IMR-90 (cell line): ENCODE measurements around the gene CEMP1. TPM values are rescaled to one million over a fixed set of nuclear protein-coding genes. Genes with fewer than 3 reads are reported as not detected.

Experiments
- ATAC-seq: fragments of 200-7000 bp; cut with Tn5 transposase; 2 replicates; pipeline ENCODE4 v1.9.1; 2020; ENCODE audit warnings: low read depth, mild to moderate bottlenecking, moderate library complexity
- BruUV-seq: library from RNA; stranded (reverse); fragments of 400-500 nt; replicated peaks from 2 replicates; lab custom pipeline; 2021; lab: Mats Ljungman, UMichigan
- CTCF ChIA-PET: fragments of 300-600 bp; formaldehyde crosslinking; extraction: SDS; loops from one replicate; lab custom pipeline; 2021; ENCODE audit warnings: antibody characterized with exemption; lab: Yijun Ruan, JAX
- POLR2A ChIA-PET: fragments of 300-600 bp; sonication (Branson Sonifier 250); formaldehyde crosslinking; loops from one replicate; lab custom pipeline; 2022; ENCODE audit warnings: antibody characterized with exemption; ENCODE audit not compliant: unreplicated experiment; lab: Charles Lee
- DNase-seq: peaks from one replicate; pipeline ENCODE4 v3.0.0; 2013
- H2AFZ ChIP-seq: replicated peaks from 2 replicates; pipeline ENCODE3; 2013; ENCODE audit warnings: low read length, mild to moderate bottlenecking; ENCODE audit not compliant: poor library complexity
- H2AK5ac ChIP-seq: 2 replicates; pipeline ENCODE4 v1.6.1; 2013; ENCODE audit warnings: low read depth, low read length, inconsistent platforms
- H2AK9ac ChIP-seq: replicated peaks from 2 replicates; pipeline ENCODE3; 2013; ENCODE audit warnings: mild to moderate bottlenecking, low read depth, low read length, moderate library complexity; ENCODE audit not compliant: poor library complexity
- H2BK120ac ChIP-seq: 2 replicates; pipeline ENCODE4 v1.6.1; 2013; ENCODE audit warnings: low read depth, low read length, inconsistent platforms
- H2BK15ac ChIP-seq: 3 replicates; pipeline ENCODE4 v1.6.1; 2013; ENCODE audit warnings: low read depth, low read length, inconsistent platforms
- H2BK20ac ChIP-seq: 2 replicates; pipeline ENCODE4 v1.6.1; 2013; ENCODE audit warnings: low read depth, mild to moderate bottlenecking, inconsistent platforms, low read length, moderate library complexity
- H2BK5ac ChIP-seq: 2 replicates; pipeline ENCODE4 v1.6.1; 2013; ENCODE audit warnings: mild to moderate bottlenecking, low read depth, low read length, inconsistent platforms; ENCODE audit not compliant: poor library complexity, severe bottlenecking
- H3K14ac ChIP-seq: replicated peaks from 2 replicates; pipeline ENCODE4 v1.6.1; 2013; ENCODE audit warnings: low read depth, low read length, inconsistent platforms
- H3K18ac ChIP-seq: 2 replicates; pipeline ENCODE4 v1.6.1; 2013; ENCODE audit warnings: low read depth, low read length, control low read depth
- H3K23ac ChIP-seq: 2 replicates; pipeline ENCODE4 v1.6.1; 2013; ENCODE audit warnings: low read depth, low read length, inconsistent platforms
- H3K27ac ChIP-seq: 2 replicates; pipeline ENCODE4 v1.5.1; 2013; ENCODE audit warnings: mild to moderate bottlenecking, control low read depth, low read length; ENCODE audit not compliant: insufficient read depth
- H3K27me3 ChIP-seq: 2 replicates; pipeline ENCODE4 v1.6.1; 2013; ENCODE audit warnings: low read length; ENCODE audit not compliant: control insufficient read depth, insufficient read depth
- H3K36me3 ChIP-seq: 2 replicates; pipeline ENCODE4 v1.6.1; 2013; ENCODE audit warnings: low read length, mixed read lengths; ENCODE audit not compliant: control insufficient read depth, insufficient read depth
- H3K4ac ChIP-seq: 2 replicates; pipeline ENCODE4 v1.6.1; 2013; ENCODE audit warnings: low read depth, low read length, inconsistent platforms
- H3K4me1 ChIP-seq: 2 replicates; pipeline ENCODE4 v1.6.1; 2013; ENCODE audit warnings: low read length, mixed read lengths; ENCODE audit not compliant: control insufficient read depth, insufficient read depth
- H3K4me2 ChIP-seq: 2 replicates; pipeline ENCODE4 v1.6.1; 2013; ENCODE audit warnings: low read depth, mild to moderate bottlenecking, control low read depth, low read length, moderate library complexity
- H3K4me3 ChIP-seq: 2 replicates; pipeline ENCODE4 v1.5.1; 2013; ENCODE audit warnings: low read depth, mild to moderate bottlenecking, control low read depth, low read length, moderate library complexity; ENCODE audit not compliant: insufficient read depth
- H3K56ac ChIP-seq: 2 replicates; pipeline ENCODE4 v1.6.1; 2013; ENCODE audit warnings: low read length, inconsistent platforms; ENCODE audit not compliant: insufficient read depth; ENCODE audit errors: extremely low read depth
- H3K79me1 ChIP-seq, 2 experiments: 2 replicates each; pipeline ENCODE4 v1.6.1; 2013; ENCODE audit warnings: low read length in 2 of 2, inconsistent platforms in 1 of 2, low read depth in 1 of 2
- H3K9ac ChIP-seq: 2 replicates; pipeline ENCODE4 v1.6.1; 2013; ENCODE audit warnings: low read depth, low read length, control low read depth
- H3K9me1 ChIP-seq: 2 replicates; pipeline ENCODE4 v1.6.1; 2013; ENCODE audit warnings: low read length, inconsistent platforms; ENCODE audit not compliant: insufficient read depth
- H3K9me3 ChIP-seq: 2 replicates; pipeline ENCODE4 v1.6.1; 2013; ENCODE audit warnings: low read length; ENCODE audit not compliant: control insufficient read depth, insufficient read depth
- H4K20me1 ChIP-seq: 2 replicates; pipeline ENCODE4 v1.6.1; 2013; ENCODE audit warnings: low read length, inconsistent platforms; ENCODE audit not compliant: insufficient read depth
- H4K5ac ChIP-seq: 2 replicates; pipeline ENCODE4 v1.6.1; 2013; ENCODE audit warnings: mild to moderate bottlenecking, low read depth, low read length, control low read depth
- H4K8ac ChIP-seq, 2 experiments: 2 replicates each; pipeline ENCODE4 v1.6.1; 2013; ENCODE audit warnings: low read depth in 2 of 2, low read length in 2 of 2, control low read depth in 1 of 2, inconsistent platforms in 1 of 2
- H4K91ac ChIP-seq: 2 replicates; pipeline ENCODE4 v1.6.1; 2013; ENCODE audit warnings: low read depth, low read length, inconsistent platforms; ENCODE audit not compliant: insufficient read depth
- RFX5 ChIP-seq: IDR thresholded peaks from 2 replicates; pipeline ENCODE4 v1.8.0; 2012; ENCODE audit warnings: low read depth, mild to moderate bottlenecking, low read length, moderate library complexity
- WGBS, 2 experiments: methylation state at CpG; one replicate each; pipeline versions ENCODE4 v1.1.5 to v1.1.7; 2013; ENCODE audit warnings: missing lambda C conversion rate in 2 of 2; ENCODE audit not compliant: insufficient read length in 1 of 2; ENCODE audit errors: extremely low coverage in 2 of 2; 5-methylcytosine and 5-hydroxymethylcytosine counted together
- dilution Hi-C: fragments of 300-500 bp; cut with HindIII; formaldehyde crosslinking; loops from one replicate; pipeline ENCODE4 v1.14.3; 2018; ENCODE audit warnings: low sequenced_read_pairs; ENCODE audit not compliant: unreplicated experiment
- in situ Hi-C: fragments of 300-500 bp; cut with MboI; formaldehyde crosslinking; loops from 3 replicates; pipeline ENCODE4 v1.14.3; 2019; ENCODE audit warnings: low sequenced_read_pairs, inconsistent platforms, mixed read lengths
- intact Hi-C: fragments of 100-400 bp; cut with micrococcal nuclease; formaldehyde crosslinking; loops from 2 replicates; pipeline ENCODE4 v1.10.0; 2022
- polyA plus RNA-seq, 3 experiments: library from polyadenylated mRNA; depleted of rRNA; stranded (reverse); fragments of >200 nt; gene quantifications; 2 replicates each; pipeline ENCODE4 v1.2.3, GENCODE V29; 2012; ENCODE audit warnings: low replicate concordance in 1 of 3
- total RNA-seq: library from RNA; depleted of rRNA; stranded (reverse); fragments of >200 nt; gene quantifications from 2 replicates; pipeline ENCODE4 v1.2.3, GENCODE V29; 2012

Gene CEMP1
- total and polyA plus RNA-seq, 2 of the 4 experiments (the other 2 are of a cell fraction): not detected

GRCh38 chr16:2498531-2499253, 32.5 kb downstream of the CEMP1 start:
- no TSS peak for BruUV-seq

More at GRCh38 chr16:2498531-2499253, 32.5 kb downstream of the CEMP1 start:
- H3K79me1 ChIP-seq: peaks cover 3 to 22% of the 10 kb centered on the region in 2 experiments; a peak in 3 of 4 replicates
- H2BK20ac ChIP-seq: no peak overlapping the region
- no peak overlapping the region for H4K8ac ChIP-seq
- POLR2A ChIA-PET: no interaction called here
- intact Hi-C loops: no loop called here
- no peak overlapping the region for H4K91ac ChIP-seq
- H3K27ac ChIP-seq: no peak overlapping the region
- WGBS, 2 experiments: 91% methylated on average over 5 of the region's 15 CpGs; no CpG with 5 or more reads in 1 of the 2 experiments
- no peak overlapping the region for H2AK9ac ChIP-seq
- H3K14ac ChIP-seq: no peak overlapping the region
- H4K20me1 ChIP-seq: peaks cover 18% of the 10 kb centered on the region
- H3K9ac ChIP-seq: no peak overlapping the region
- peaks cover 19% of the 10 kb centered on the region; the same call in 1 of the 2 replicates for H3K36me3 ChIP-seq
- H2BK5ac ChIP-seq: no peak overlapping the region
- H2AFZ ChIP-seq: no peak overlapping the region
- H2BK15ac ChIP-seq: no peak overlapping the region
- peaks cover 9% of the 10 kb centered on the region for H3K4me1 ChIP-seq
- no peak overlapping the region for H3K4me3 ChIP-seq
- H3K23ac ChIP-seq: no peak overlapping the region
- no peak overlapping the region for H2AK5ac ChIP-seq
- H3K56ac ChIP-seq: no peak overlapping the region
- no peak overlapping the region for H3K18ac ChIP-seq
- in situ Hi-C loops: loop anchor here (5.0 kb wide), 1 partner anchor 156 kb away; the partner anchor contains the start of gene ABCA3
- H4K5ac ChIP-seq: no peak overlapping the region
- H3K9me1 ChIP-seq: no peaks in the 10 kb centered on the region
- no peak overlapping the region for H3K4ac ChIP-seq
- ATAC-seq: no peak
- DNase-seq: no peak
- dilution Hi-C loops: no loop called here
- CTCF ChIA-PET: no interaction called here
- H2BK120ac ChIP-seq: no peak overlapping the region
- H3K4me2 ChIP-seq: no peak overlapping the region
- no peaks in the 10 kb centered on the region for H3K9me3 ChIP-seq
- TF ChIP-seq RFX5: no peak
- H3K27me3 ChIP-seq: no peaks in the 10 kb centered on the region
